K562 (cell line): ENCODE results near the gene VARS1. TPM values are rescaled to one million over a fixed set of nuclear protein-coding genes. Genes with fewer than 3 reads are reported as not detected.

Experiments
- CBX1 ChIP-seq: sonication (generic); IDR thresholded peaks from 2 replicates; pipeline ENCODE4 v1.6.1; 2016; ENCODE audit warnings: antibody characterized with exemption, low read depth, mild to moderate bottlenecking
- FOXJ3 ChIP-seq: sonication (generic); formaldehyde crosslinking; IDR thresholded peaks from 2 replicates; pipeline ENCODE4 v1.4.0; 2020; ENCODE audit warnings: mild to moderate bottlenecking, missing genetic modification reagents
- HNRNPH1 ChIP-seq: fragments of 200-400 bp; formaldehyde crosslinking; optimal IDR thresholded peaks from 2 replicates; pipeline ENCODE3; 2017; ENCODE audit warnings: low read depth, mild to moderate bottlenecking, low read length, moderate library complexity
- MBD2 ChIP-seq: sonication (generic); IDR thresholded peaks from 2 replicates; pipeline ENCODE4 v1.6.1; 2016; ENCODE audit warnings: low read depth, borderline replicate concordance
- MECOM ChIP-seq: fragments of 250-450 bp; sonication (Bioruptor Pico); IDR thresholded peaks from 2 replicates; pipeline ENCODE4 v1.8.0; 2022; ENCODE audit warnings: inconsistent platforms
- NCOR1 ChIP-seq: fragments of 450-650 bp; IDR thresholded peaks from 2 replicates; pipeline ENCODE4 v1.6.1; 2016; ENCODE audit warnings: mild to moderate bottlenecking, moderate library complexity
- NFE2L1 ChIP-seq: fragments of 450-650 bp; IDR thresholded peaks from 2 replicates; pipeline ENCODE4 v1.6.1; 2016; ENCODE audit warnings: missing genetic modification characterization, low read depth, mild to moderate bottlenecking, missing compliant biosample characterization, moderate library complexity, borderline replicate concordance
- NFRKB ChIP-seq: fragments of 450-650 bp; IDR thresholded peaks from 2 replicates; pipeline ENCODE4 v1.6.1; 2016; ENCODE audit warnings: low read depth
- PHB2 ChIP-seq: fragments of 450-650 bp; IDR thresholded peaks from 2 replicates; pipeline ENCODE4 v1.6.1; 2017; ENCODE audit warnings: low read depth
- PHF20 ChIP-seq: fragments of 450-650 bp; IDR thresholded peaks from 2 replicates; pipeline ENCODE4 v1.6.1; 2018; ENCODE audit not compliant: partially characterized antibody
- PHF21A ChIP-seq: fragments of 450-650 bp; IDR thresholded peaks from 2 replicates; pipeline ENCODE4 v1.6.1; 2017; ENCODE audit warnings: low read depth, borderline replicate concordance
- SIN3B ChIP-seq: fragments of 450-650 bp; IDR thresholded peaks from 2 replicates; pipeline ENCODE4 v1.6.1; 2017; ENCODE audit warnings: low read depth, mild to moderate bottlenecking, moderate library complexity
- SREBF1 ChIP-seq: fragments of 150-350 bp; IDR thresholded peaks from 2 replicates; pipeline ENCODE4 v1.6.1; 2014; ENCODE audit warnings: antibody characterized with exemption, low read depth, low read length, borderline replicate concordance
- TSC22D4 ChIP-seq: fragments of 450-650 bp; IDR thresholded peaks from 2 replicates; pipeline ENCODE4 v1.6.1; 2016; ENCODE audit warnings: missing genetic modification characterization, missing biosample characterization, control low read depth
- XRCC3 ChIP-seq: fragments of 450-650 bp; IDR thresholded peaks from 2 replicates; pipeline ENCODE4 v1.6.1; 2017; ENCODE audit warnings: mild to moderate bottlenecking, moderate library complexity
- ZEB2 ChIP-seq: fragments of 450-650 bp; IDR thresholded peaks from 2 replicates; pipeline ENCODE4 v1.6.1; 2016
- ZNF165 ChIP-seq: fragments of 250-450 bp; sonication (Bioruptor Pico); IDR thresholded peaks from 2 replicates; pipeline ENCODE4 v1.4.0; 2020; ENCODE audit warnings: borderline replicate concordance
- polyA plus RNA-seq, 8 experiments: library from polyadenylated mRNA; depleted of rRNA in 4 of 8; stranded (reverse) in 5 of 8; unstranded in 3 of 8; fragments of >200 nt; fragmentation: Nextera tagmentation in 2 of 8; fragmentation: Illumina TruSeq in 1 of 8; extraction: Ambion mirVana in 2 of 8; extraction: Trizol in 1 of 8; gene quantifications; 2 replicates each; pipeline versions ENCODE4 v1.2.1 to v1.2.3, GENCODE V29; 2011 to 2014; ENCODE audit warnings: inconsistent platforms in 1 of 8, missing spikeins in 1 of 8
- total RNA-seq, 7 experiments: library from RNA; depleted of rRNA in 6 of 7; stranded (reverse); fragments of >200 nt in 6 of 7; fragmentation: Illumina TruSeq in 2 of 7; extraction: Trizol in 2 of 7; gene quantifications; 2 replicates each; pipeline versions ENCODE4 v1.2.1 to v1.2.3, GENCODE V29; 2011 to 2021; ENCODE audit warnings: low replicate concordance in 1 of 7
- TF ChIP-seq, protein P1 (sequence below), 2 experiments: fragments of 450-650 bp; IDR thresholded peaks; 2 replicates each; pipeline ENCODE4 v1.6.1; 2016; ENCODE audit warnings: mild to moderate bottlenecking in 2 of 2, borderline replicate concordance in 1 of 2, low read depth in 1 of 2, moderate library complexity in 1 of 2
- TF ChIP-seq, protein P2 (sequence below): IDR thresholded peaks from 2 replicates; pipeline ENCODE4 v1.6.1; 2016; ENCODE audit warnings: missing genetic modification characterization, missing compliant biosample characterization
- TF ChIP-seq, protein P3 (sequence below): fragments of 250-450 bp; sonication (Bioruptor Pico); IDR thresholded peaks from 2 replicates; pipeline ENCODE4 v1.5.1; 2021; ENCODE audit warnings: mild to moderate bottlenecking

VARS1 gene
- total and polyA plus RNA-seq, 9 of the 15 experiments (the other 6 are each of a cell fraction or from before 2014, with no cell fraction given), result 2.9 to 488 (median 130) TPM

DNA sequence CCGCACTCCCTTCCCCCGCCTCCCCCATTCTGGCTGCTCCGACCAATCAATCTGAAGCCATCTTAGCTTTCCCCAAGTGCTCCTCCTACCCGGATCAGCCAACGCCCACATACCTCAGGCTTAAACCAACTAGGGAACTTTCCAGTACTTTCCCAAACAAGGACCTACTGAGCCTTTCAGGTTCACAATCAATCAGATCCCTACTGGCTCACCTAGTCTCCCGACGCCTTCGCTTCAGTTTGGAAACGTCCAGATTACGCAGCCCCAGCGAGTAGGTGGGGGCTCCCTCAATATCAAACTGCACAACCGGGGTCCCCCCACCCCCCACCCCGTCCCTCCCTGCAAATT is 19.1 kb upstream of the VARS1 start (continued):
- TF ChIP-seq, protein P1, sequence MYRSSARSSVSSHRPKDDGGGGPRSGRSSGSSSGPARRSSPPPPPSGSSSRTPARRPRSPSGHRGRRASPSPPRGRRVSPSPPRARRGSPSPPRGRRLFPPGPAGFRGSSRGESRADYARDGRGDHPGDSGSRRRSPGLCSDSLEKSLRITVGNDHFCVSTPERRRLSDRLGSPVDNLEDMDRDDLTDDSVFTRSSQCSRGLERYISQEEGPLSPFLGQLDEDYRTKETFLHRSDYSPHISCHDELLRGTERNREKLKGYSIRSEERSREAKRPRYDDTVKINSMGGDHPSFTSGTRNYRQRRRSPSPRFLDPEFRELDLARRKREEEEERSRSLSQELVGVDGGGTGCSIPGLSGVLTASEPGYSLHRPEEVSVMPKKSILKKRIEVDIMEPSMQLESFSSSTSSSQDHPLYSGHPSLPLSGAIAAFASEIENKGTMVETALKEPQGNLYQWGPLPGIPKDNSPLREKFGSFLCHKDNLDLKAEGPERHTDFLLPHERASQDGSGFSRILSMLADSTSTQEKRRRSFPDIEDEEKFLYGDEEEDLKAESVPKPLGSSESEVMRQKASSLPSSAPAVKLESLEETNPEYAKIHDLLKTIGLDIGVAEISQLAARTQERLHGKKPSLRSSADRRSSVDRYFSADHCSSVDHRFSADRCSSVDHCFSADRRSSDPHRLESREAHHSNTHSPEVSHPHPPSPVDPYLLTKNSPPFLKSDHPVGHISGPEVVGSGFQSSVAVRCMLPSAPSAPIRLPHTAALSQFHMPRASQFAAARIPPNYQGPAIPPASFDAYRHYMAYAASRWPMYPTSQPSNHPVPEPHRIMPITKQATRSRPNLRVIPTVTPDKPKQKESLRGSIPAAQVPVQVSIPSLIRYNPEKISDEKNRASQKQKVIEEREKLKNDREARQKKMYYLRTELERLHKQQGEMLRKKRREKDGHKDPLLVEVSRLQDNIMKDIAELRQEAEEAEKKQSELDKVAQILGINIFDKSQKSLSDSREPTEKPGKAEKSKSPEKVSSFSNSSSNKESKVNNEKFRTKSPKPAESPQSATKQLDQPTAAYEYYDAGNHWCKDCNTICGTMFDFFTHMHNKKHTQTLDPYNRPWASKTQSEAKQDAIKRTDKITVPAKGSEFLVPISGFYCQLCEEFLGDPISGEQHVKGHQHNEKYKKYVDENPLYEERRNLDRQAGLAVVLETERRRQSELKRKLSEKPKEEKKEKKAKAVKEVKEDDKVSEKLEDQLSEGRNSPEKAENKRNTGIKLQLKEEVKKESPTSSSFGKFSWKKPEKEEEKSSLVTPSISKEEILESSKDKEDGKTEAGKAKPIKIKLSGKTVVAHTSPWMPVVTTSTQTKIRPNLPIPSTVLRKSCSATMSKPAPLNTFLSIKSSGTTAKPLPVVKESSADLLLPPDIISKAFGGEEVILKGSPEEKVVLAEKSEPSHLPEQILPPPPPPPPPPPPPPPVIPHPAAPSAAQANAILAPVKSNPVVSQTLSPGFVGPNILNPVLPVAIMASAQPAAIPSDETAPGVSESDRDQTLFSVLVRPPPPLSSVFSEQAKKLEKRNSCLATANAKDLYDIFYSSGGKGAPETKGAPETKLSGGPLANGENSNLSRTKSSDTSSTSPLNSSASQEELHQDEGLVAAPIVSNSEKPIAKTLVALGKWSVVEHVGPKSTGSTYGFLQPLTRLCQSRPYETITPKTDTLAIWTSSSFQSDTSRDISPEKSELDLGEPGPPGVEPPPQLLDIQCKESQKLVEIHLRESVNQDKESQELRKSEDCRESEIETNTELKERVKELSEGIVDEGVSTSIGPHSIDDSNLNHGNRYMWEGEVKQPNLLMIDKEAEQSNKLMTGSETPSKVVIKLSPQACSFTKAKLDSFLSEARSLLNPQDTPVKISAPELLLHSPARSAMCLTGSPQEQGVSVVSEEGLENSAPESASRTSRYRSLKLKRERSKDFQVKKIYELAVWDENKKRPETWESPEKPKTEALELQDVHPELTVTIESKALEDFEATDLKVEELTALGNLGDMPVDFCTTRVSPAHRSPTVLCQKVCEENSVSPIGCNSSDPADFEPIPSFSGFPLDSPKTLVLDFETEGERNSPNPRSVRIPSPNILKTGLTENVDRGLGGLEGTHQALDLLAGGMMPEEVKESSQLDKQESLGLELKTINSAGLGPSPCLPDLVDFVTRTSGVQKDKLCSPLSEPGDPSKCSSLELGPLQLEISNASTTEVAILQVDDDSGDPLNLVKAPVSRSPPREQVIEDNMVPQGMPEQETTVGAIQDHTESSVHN (IDR thresholded peaks at IDR 0.05; ENCODE audit: borderline replicate concordance in 1 of 2, low read depth in 1 of 2), result no peak
- TF ChIP-seq NFRKB (peak; percentile 71), HNRNPH1 (no peak), TSC22D4 (no peak), SIN3B (no peak), SREBF1 (no peak), FOXJ3 (CRISPR knock-in tag) (no peak), NFE2L1 (tag) (no peak), ZNF165 (CRISPR knock-in tag) (0 out of 2 replicates have a peak, but pooled peaks have one; percentile 62), PHF21A (peak; percentile 85; the same call in 1 of the 2 replicates), CBX1 (no peak), XRCC3 (no peak), MBD2 (0 out of 2 replicates have a peak, but pooled peaks have one; percentile 4), MECOM (no peak), PHB2 (no peak), NCOR1 (no peak), ZEB2 (0 out of 2 replicates have a peak, but pooled peaks have one; percentile 51), PHF20 (no peak)
- TF ChIP-seq, protein P2, sequence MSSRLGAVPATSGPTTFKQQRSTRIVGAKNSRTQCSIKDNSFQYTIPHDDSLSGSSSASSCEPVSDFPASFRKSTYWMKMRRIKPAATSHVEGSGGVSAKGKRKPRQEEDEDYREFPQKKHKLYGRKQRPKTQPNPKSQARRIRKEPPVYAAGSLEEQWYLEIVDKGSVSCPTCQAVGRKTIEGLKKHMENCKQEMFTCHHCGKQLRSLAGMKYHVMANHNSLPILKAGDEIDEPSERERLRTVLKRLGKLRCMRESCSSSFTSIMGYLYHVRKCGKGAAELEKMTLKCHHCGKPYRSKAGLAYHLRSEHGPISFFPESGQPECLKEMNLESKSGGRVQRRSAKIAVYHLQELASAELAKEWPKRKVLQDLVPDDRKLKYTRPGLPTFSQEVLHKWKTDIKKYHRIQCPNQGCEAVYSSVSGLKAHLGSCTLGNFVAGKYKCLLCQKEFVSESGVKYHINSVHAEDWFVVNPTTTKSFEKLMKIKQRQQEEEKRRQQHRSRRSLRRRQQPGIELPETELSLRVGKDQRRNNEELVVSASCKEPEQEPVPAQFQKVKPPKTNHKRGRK (tag), result no peak
- TF ChIP-seq, protein P3, sequence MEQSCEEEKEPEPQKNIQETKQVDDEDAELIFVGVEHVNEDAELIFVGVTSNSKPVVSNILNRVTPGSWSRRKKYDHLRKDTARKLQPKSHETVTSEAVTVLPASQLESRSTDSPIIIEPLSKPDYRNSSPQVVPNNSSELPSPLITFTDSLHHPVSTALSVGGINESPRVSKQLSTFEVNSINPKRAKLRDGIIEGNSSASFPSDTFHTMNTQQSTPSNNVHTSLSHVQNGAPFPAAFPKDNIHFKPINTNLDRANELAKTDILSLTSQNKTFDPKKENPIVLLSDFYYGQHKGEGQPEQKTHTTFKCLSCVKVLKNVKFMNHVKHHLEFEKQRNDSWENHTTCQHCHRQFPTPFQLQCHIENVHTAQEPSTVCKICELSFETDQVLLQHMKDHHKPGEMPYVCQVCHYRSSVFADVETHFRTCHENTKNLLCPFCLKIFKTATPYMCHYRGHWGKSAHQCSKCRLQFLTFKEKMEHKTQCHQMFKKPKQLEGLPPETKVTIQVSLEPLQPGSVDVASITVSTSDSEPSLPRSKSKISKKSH (CRISPR knock-in tag), result no peak
